Loucy (cell line): ENCODE measurements around the gene PMVK.

ENCODE experiments used
- EZH2phosphoT487 ChIP-seq: fragments of 200-600 bp; IDR thresholded peaks from 2 replicates; pipeline ENCODE4 v1.6.1; 2018; ENCODE audit warnings: antibody characterized with exemption, mild to moderate bottlenecking, moderate library complexity, borderline replicate concordance
- TF ChIP-seq, protein P1 (sequence below): fragments of 200-600 bp; sonication (generic); conservative IDR thresholded peaks from 2 replicates; pipeline ENCODE4 v1.5.1; 2014; ENCODE audit warnings: mild to moderate bottlenecking, antibody characterized with exemption, low read length

DNA sequence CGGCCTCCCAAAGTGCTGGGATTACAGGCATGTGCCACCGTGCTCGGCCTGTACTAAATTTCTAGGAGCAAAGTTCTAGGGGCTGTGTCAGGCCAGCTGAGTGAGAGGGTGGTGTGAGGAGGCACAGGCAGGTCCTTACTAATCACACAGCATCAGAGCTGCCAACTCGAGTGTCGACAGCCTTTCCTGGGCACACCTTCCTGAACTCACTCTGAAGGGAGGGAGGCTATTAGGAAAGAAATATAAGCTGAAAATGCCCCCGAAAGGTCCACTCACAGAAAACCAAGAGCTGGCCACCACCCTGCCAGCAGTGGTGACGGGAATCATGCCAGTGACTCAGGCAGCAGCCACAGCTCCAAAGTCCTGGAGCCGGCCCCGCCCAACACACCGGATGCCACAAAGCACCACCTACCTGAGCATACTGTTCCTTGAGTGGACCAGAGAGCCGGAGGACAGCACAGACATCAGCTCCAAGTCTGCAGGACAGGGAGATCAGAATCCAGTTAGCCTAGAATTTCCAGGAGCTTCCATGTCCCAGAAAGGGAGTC, 4.5 kb downstream of the PMVK start:
- TF ChIP-seq, protein P1, sequence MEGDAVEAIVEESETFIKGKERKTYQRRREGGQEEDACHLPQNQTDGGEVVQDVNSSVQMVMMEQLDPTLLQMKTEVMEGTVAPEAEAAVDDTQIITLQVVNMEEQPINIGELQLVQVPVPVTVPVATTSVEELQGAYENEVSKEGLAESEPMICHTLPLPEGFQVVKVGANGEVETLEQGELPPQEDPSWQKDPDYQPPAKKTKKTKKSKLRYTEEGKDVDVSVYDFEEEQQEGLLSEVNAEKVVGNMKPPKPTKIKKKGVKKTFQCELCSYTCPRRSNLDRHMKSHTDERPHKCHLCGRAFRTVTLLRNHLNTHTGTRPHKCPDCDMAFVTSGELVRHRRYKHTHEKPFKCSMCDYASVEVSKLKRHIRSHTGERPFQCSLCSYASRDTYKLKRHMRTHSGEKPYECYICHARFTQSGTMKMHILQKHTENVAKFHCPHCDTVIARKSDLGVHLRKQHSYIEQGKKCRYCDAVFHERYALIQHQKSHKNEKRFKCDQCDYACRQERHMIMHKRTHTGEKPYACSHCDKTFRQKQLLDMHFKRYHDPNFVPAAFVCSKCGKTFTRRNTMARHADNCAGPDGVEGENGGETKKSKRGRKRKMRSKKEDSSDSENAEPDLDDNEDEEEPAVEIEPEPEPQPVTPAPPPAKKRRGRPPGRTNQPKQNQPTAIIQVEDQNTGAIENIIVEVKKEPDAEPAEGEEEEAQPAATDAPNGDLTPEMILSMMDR = no peak
- TF ChIP-seq EZH2phosphoT487 = no peak
